Activated T-cell treated with anti-CD3 and anti-CD28 coated beads for 24 hours (primary cell): ENCODE measurements around the gene RNF227.
"Not testable (repeated sequence)": the region's sequence is repeated elsewhere in the genome, so short reads cannot be mapped to it uniquely, and the experiment has no call there.

Experiments
- DNase-seq: peaks from one replicate; pipeline ENCODE4 v3.0.0-alpha.2; 2020; ENCODE audit warnings: low read depth

The RNF227 gene

GRCh38 chr17:7888184-7888920 is 27.7 kb downstream of the RNF227 start, which contains the start of gene CHD3:
TSS of gene CHD3 (plus strand) at chr17:7888789. CDS start at chr17:7889001, 212 bp downstream.
- peak; percentile 45 for DNase-seq

GRCh38 chr17:7887482-7888183 is 28.5 kb downstream of the RNF227 start:
- peak; percentile 88 for DNase-seq

- DNase-seq = no peak
These were observed 29.0 kb downstream of the RNF227 start for GRCh38 chr17:7887038-7887481.

GRCh38 chr17:7886227-7887037 is 29.7 kb downstream of the RNF227 start:
- peak; percentile 33 for DNase-seq

GRCh38 chr17:7885367-7886226 is 30.5 kb downstream of the RNF227 start:
- DNase-seq = peak; percentile 21

GRCh38 chr17:7884581-7885366 is 31.3 kb downstream of the RNF227 start:
- peak; percentile 18 for DNase-seq

GRCh38 chr17:7883781-7884386 is 32.2 kb downstream of the RNF227 start:
- peak; percentile 27 for DNase-seq

GRCh38 chr17:7882629-7883028 is 33.5 kb downstream of the RNF227 start:
- no peak for DNase-seq

- DNase-seq = no peak
These were observed 34.0 kb downstream of the RNF227 start for GRCh38 chr17:7882068-7882467.

- no peak for DNase-seq
These were observed 34.6 kb downstream of the RNF227 start for GRCh38 chr17:7881276-7882054.

- DNase-seq = no peak
These were observed 35.8 kb downstream of the RNF227 start for GRCh38 chr17:7880076-7880868.

- DNase-seq = no peak
These were observed 37.9 kb downstream of the RNF227 start for GRCh38 chr17:7878234-7878633.

GRCh38 chr17:7875804-7876370 is 40.2 kb downstream of the RNF227 start:
- DNase-seq = no peak

- no peak for DNase-seq
These were observed 43.0 kb downstream of the RNF227 start for GRCh38 chr17:7873051-7873450.

GRCh38 chr17:7867881-7868329 is 48.2 kb downstream of the RNF227 start:
- DNase-seq = no peak

- no peak for DNase-seq
These were observed 51.0 kb downstream of the RNF227 start for GRCh38 chr17:7864995-7865650.

GRCh38 chr17:7864384-7864783 is 51.7 kb downstream of the RNF227 start:
- not testable (repeated sequence) for DNase-seq
